Measurements from ENCODE around the gene NFIC.

The NFIC gene

DNA sequence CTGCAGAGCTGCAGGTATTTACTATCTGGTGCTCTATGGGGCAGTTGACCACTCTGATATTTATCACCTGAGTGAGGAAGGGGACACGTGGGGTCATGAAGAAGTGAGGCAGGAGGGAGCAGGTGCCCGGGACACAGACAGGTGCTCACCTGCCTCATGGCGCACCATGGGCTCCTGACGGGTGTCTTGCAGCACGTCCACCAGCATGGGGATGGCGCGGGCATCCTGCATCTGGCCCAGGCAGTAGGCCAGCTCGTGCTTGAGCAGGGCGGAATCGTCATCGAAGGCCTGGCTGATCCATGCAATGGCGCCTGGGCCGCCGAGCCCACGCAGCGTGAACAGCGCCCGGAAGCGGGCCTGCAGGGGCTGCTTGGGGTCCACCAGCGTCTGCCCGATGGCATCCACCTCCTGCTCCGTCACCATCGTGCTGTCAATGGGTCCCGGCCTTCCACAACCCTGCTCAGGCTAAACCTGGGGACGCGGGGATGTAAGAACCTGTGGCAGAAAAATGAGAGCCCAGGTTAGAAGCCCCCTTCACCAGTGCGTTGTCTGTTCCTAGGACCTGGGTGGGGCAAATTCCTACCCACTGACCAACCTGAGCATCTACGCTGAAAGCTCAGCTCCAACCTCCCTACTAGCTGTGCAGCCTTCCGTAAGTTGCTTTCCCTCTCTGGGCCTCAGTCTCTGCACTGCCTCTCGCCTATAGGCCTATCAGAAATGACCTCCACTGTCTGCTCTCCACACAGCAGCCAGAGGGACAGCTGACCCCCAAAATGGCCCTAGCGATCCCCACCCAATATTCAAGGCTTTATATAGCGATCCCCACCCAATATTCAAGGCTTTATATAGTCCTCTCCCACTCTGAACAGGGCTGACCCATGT, 130.2 kb downstream of the NFIC start:
- no peak for DNase-seq (ENCODE audit: low read depth in 2 of 2)
- no peak overlapping the region for H3K4me3 ChIP-seq (replicated peaks in 1 of 2; ENCODE audit: low read depth in 2 of 2, low read length in 2 of 2)
- TF ChIP-seq, protein P1, sequence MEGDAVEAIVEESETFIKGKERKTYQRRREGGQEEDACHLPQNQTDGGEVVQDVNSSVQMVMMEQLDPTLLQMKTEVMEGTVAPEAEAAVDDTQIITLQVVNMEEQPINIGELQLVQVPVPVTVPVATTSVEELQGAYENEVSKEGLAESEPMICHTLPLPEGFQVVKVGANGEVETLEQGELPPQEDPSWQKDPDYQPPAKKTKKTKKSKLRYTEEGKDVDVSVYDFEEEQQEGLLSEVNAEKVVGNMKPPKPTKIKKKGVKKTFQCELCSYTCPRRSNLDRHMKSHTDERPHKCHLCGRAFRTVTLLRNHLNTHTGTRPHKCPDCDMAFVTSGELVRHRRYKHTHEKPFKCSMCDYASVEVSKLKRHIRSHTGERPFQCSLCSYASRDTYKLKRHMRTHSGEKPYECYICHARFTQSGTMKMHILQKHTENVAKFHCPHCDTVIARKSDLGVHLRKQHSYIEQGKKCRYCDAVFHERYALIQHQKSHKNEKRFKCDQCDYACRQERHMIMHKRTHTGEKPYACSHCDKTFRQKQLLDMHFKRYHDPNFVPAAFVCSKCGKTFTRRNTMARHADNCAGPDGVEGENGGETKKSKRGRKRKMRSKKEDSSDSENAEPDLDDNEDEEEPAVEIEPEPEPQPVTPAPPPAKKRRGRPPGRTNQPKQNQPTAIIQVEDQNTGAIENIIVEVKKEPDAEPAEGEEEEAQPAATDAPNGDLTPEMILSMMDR (IDR thresholded peaks at IDR 0.05; ENCODE audit: low read depth, low read length) = no peak

DNA sequence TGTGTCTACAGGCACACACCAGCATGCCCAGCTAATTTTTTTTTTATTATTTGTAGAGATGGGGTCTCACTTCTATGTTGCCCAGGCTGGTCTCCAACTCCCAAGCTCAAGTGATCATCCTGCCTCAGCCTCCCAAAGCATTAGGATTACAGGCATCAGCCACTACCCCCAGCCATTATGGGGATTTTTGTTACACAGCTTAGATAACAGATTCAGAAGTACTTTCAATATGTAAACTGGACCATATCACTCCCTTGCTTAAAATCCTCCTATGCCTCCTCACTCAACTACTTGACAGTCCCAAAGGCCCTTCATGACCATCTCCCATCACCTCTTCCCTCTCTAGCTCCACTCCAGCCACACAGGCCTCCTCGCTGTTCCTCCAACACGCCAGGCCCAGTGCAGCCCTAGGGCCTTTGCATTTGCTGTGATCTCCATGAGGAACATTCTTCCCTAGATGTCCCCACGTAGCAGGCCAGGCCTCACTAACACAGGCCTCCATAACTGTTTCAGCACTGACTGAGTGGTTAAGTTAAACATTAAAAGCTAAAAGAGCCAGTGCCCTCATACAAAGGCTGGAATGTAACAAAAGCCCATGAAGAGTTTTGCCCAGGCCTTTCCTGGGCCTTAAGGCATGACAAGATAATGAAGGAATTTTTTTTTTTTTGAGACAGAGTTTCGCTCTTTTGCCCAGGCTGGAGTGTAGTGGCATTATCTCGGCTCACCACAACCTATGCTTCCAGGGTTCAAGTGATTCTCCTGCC, 131.6 kb downstream of the NFIC start:
- H3K4me3 ChIP-seq (replicated peaks in 1 of 2; ENCODE audit: low read depth in 2 of 2, low read length in 2 of 2) = no peak overlapping the region
- DNase-seq (ENCODE audit: low read depth in 2 of 2) = no peak
- TF ChIP-seq, protein P1 (IDR thresholded peaks at IDR 0.05; ENCODE audit: low read depth, low read length) = no peak

DNA sequence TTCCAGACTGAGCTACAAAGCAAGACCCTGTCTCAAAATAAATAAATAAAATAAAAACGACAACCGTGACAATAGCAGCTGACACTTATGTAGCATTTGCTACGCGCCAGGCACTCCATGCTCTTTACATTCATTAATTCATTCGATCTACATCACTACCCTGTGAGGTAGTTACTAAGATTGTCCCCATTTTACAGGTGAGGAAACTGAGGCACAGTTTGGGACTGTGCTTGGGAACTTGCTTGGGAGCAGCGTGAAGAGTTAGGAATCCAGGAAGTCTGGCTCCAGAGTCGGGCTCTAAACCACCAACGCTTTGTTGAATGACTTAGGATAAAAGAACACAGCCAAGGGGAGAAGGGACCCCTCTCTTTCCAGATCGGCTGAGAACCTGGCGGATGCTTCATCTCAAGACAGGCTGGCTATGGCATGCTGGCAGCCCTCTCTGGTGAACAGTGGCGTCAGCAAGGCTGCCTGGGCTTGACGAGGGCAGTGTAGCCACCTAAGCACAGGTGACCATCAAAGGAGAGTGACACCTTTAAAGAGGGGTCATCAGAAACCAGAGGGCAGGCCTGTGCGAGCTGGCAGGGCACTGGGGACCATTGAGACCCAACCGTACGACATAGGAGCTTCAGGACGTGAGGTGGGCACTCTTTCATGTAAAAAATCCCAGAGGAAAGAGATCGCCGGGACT, 133.5 kb downstream of the NFIC start:
- no peak for DNase-seq (ENCODE audit: low read depth in 2 of 2)
- TF ChIP-seq, protein P1 (IDR thresholded peaks at IDR 0.05; ENCODE audit: low read depth, low read length) = no peak

DNA sequence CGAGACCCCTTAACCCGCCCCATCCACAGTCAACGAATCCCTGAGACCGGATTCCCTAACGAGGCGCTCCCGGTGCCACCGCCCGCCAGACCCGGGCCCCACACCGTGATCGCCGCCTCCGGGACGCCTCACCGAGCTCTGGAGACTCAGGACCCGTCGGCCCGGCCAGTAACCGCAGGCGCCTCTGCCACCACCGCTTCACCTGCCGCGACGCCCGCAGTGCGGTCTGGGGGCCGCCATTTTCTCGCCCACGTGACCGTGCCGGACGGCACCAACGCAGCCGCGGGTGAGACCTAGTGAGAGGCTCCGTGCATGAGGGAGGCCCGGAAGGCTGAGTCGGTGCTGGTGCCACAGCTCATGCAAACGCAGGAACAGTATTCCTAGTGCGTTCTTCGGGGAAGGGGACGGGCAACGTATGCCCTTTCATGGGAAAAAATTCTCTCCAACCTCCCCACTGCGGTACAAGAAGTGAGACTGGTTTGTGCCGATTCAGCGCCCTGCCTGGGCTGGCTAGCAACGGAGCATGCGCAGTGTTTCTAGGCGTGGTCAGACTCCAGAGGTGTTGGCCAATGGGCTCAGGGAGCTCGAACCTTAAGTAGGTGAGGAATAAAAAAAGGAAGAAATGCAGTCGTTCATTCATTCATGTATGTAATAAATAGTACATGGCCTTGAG, 134.2 kb downstream of the NFIC start, which contains the start of gene DOHH:
Gene DOHH (minus strand): TSS at position 246 of the 673 bp plus-strand sequence. CDS start 3,860 bp downstream, outside the sequence.
- H3K4me3 ChIP-seq (replicated peaks in 1 of 2; ENCODE audit: low read depth in 2 of 2, low read length in 2 of 2) = peak within 1 kb of the TSS; percentile 76 to 96
- TF ChIP-seq, protein P1 (IDR thresholded peaks at IDR 0.05; ENCODE audit: low read depth, low read length) = no peak
- DNase-seq (ENCODE audit: low read depth in 2 of 2) = peak; percentile 98

More for the DNA sequence above, 133.5 kb downstream of the NFIC start:
- peak overlapping the region; percentile 76 to 96 for H3K4me3 ChIP-seq (replicated peaks in 1 of 2; ENCODE audit: low read depth in 2 of 2, low read length in 2 of 2)

DNA sequence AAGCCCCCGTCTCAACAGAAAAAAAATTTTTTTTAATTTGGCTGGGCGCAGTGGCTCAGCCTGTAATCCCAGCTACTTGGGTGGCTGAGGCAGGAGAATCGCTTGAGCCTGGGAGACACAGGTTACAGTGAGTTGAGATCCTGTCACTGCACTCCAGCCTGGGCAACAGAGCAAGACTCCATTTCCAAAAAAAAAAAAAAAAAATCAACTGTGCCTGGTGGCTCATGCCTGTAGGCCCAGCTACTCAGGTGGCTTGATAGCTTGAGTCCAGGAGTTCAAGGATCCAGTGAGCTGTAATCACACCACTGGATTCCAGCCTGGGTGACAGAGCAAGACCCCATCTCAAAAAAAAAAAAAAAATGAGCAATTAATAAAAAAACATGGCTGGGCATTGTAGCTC, 135.4 kb downstream of the NFIC start:
- DNase-seq (ENCODE audit: low read depth in 2 of 2) = no peak
- TF ChIP-seq, protein P1 (IDR thresholded peaks at IDR 0.05; ENCODE audit: low read depth, low read length) = no peak
- H3K4me3 ChIP-seq (replicated peaks in 1 of 2; ENCODE audit: low read depth in 2 of 2, low read length in 2 of 2) = no peak overlapping the region

DNA sequence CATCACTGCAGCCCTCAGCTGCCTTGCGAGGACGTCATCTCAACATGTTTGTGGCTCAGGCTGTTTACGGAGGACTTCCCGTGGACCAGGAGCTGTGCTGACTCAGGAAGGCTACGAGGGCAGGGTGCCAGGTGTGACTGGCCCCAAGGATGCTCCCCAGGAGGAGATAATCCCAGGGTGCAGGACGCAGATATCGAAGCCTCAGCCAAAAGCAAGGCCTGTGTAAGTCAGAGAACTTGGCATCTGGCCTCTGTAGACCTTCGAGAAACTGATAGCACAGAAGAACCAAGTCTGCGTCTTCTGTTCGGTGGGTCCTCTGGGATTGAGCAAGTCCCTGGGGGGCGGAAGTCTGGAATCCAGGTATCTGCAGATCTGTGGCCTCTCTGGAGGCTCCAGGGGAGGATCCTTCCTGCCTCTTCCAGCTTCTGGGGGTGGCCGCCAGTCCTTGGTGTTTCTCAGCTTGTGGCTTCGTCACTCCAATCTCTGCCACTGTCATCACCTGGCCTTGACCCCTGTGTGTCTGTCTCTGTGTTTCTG, 136.7 kb downstream of the NFIC start:
- TF ChIP-seq, protein P1 (IDR thresholded peaks at IDR 0.05; ENCODE audit: low read depth, low read length) = no peak
- H3K4me3 ChIP-seq (replicated peaks in 1 of 2; ENCODE audit: low read depth in 2 of 2, low read length in 2 of 2) = no peak overlapping the region
- peak; percentile 32 for DNase-seq (ENCODE audit: low read depth in 2 of 2)

All from cardiac fibroblast (primary cell).